Measurements from ENCODE around the gene UGT1A3.

- no peak for TF ChIP-seq EZH2 (IDR thresholded peaks at IDR 0.05; ENCODE audit: insufficient read depth, poor library complexity, severe bottlenecking)
- TF ChIP-seq EZH2phosphoT487 (IDR thresholded peaks at IDR 0.05; ENCODE audit: insufficient read depth, low read depth) = no peak
These were observed 60.7 kb downstream of the UGT1A3 start for GRCh38 chr2:233789554-233789953.
